Spleen (tissue), 7 donors: Measurements from ENCODE around the gene ATXN7L1.

ENCODE experiments used
- CTCF ChIP-seq, 11 experiments: fragments of 200-600 bp in 7 of 11; fragments of 450-650 bp in 4 of 11; sonication (generic) in 4 of 11; IDR thresholded peaks in 8 of 11; conservative IDR thresholded peaks in 3 of 11; 1 replicate in 7 of 11; 2 replicates in 4 of 11; pipeline versions ENCODE4 v1.4.0 to v1.8.0; 2016 to 2021; ENCODE audit warnings: antibody characterized with exemption in 11 of 11, inconsistent platforms in 4 of 11, mild to moderate bottlenecking in 1 of 11
- POLR2A ChIP-seq, 3 donors: fragments of 450-650 bp; IDR thresholded peaks; one replicate each; pipeline ENCODE4 v1.5.1; 2017; ENCODE audit warnings: antibody characterized with exemption in 3 of 3, mild to moderate bottlenecking in 1 of 3
- POLR2AphosphoS5 ChIP-seq, 3 donors: sonication (generic); formaldehyde crosslinking; IDR thresholded peaks; one replicate each; pipeline ENCODE4 v1.5.1; 2017; ENCODE audit warnings: antibody characterized with exemption in 3 of 3
- donor health status: DM: no; HTN: no; CAD: no; lungs with moderate emphysema.
- donor health status: DM: no; HTN: no; CAD: no.
- donor health status: DM: no; HTN: no; CAD: no.

- TF ChIP-seq CTCF (IDR thresholded peaks at IDR 0.05 in 8 of 11, conservative IDR thresholded peaks at IDR 0.05 in 3 of 11): no peak
- no peak for TF ChIP-seq POLR2AphosphoS5 (IDR thresholded peaks at IDR 0.05)
- TF ChIP-seq POLR2A (IDR thresholded peaks at IDR 0.05): no peak
These were observed 75.4 kb downstream of the ATXN7L1 start for GRCh38 chr7:105800849-105801534.
